Measurements from ENCODE around the gene TLE7.

TLE7 gene

GRCh38 chr16:71442051-71442440 is at the start of gene TLE7:
Gene TLE7, minus strand, starts transcription at chr16:71442054. Its CDS starts 8,730 bp downstream, at chr16:71433324.
- no peak for DNase-seq (ENCODE audit: low read depth in 2 of 2)

GRCh38 chr16:71491054-71491453 is 49.2 kb upstream of the TLE7 start:
- no peak for DNase-seq (ENCODE audit: low read depth in 2 of 2)

- no peak for DNase-seq (ENCODE audit: low read depth in 2 of 2)
Measured at GRCh38 chr16:71490361-71490760, 48.5 kb upstream of the TLE7 start.

GRCh38 chr16:71489122-71489521 is 47.3 kb upstream of the TLE7 start, which contains the start of gene ZNF19:
Gene ZNF19, minus strand, starts transcription at chr16:71489324. Its CDS starts 7,210 bp downstream, at chr16:71482114.
- no peak for DNase-seq (ENCODE audit: low read depth in 2 of 2)

- peak; percentile 62 to 66 for DNase-seq (ENCODE audit: low read depth in 2 of 2)
Measured at GRCh38 chr16:71484006-71484893, 42.4 kb upstream of the TLE7 start.

GRCh38 chr16:71482569-71482968 is 40.7 kb upstream of the TLE7 start:
- no peak for DNase-seq (ENCODE audit: low read depth in 2 of 2)

GRCh38 chr16:71480956-71481355 is 39.1 kb upstream of the TLE7 start:
- no peak for DNase-seq (ENCODE audit: low read depth in 2 of 2)

GRCh38 chr16:71479420-71479819 is 37.6 kb upstream of the TLE7 start:
- no peak for DNase-seq (ENCODE audit: low read depth in 2 of 2)

GRCh38 chr16:71476457-71477124 is 34.7 kb upstream of the TLE7 start:
- DNase-seq (ENCODE audit: low read depth in 2 of 2): no peak

GRCh38 chr16:71474864-71475263 is 33.0 kb upstream of the TLE7 start:
- DNase-seq (ENCODE audit: low read depth in 2 of 2): no peak

GRCh38 chr16:71473891-71474290 is 32.0 kb upstream of the TLE7 start:
- DNase-seq (ENCODE audit: low read depth in 2 of 2): no peak

GRCh38 chr16:71472931-71473330 is 31.1 kb upstream of the TLE7 start:
- DNase-seq (ENCODE audit: low read depth in 2 of 2): no peak

GRCh38 chr16:71472051-71472450 is 30.2 kb upstream of the TLE7 start:
- no peak for DNase-seq (ENCODE audit: low read depth in 2 of 2)

- peak; percentile 7 to 13 for DNase-seq (ENCODE audit: low read depth in 2 of 2)
Measured at GRCh38 chr16:71467810-71468209, 26.0 kb upstream of the TLE7 start.

GRCh38 chr16:71464231-71464630 is 22.4 kb upstream of the TLE7 start:
- DNase-seq (ENCODE audit: low read depth in 2 of 2): no peak

GRCh38 chr16:71461686-71462648 is 20.1 kb upstream of the TLE7 start, which contains the start of gene ZNF23:
Gene ZNF23, minus strand, starts transcription at chr16:71462247. Its CDS starts 5,451 bp downstream, at chr16:71456796.
- DNase-seq (ENCODE audit: low read depth in 2 of 2): peak; percentile 64 to 69

GRCh38 chr16:71460941-71461340 is 19.1 kb upstream of the TLE7 start:
- DNase-seq (ENCODE audit: low read depth in 2 of 2): no peak

- no peak for DNase-seq (ENCODE audit: low read depth in 2 of 2)
Measured at GRCh38 chr16:71460236-71460635, 18.4 kb upstream of the TLE7 start.

- no peak for DNase-seq (ENCODE audit: low read depth in 2 of 2)
Measured at GRCh38 chr16:71459510-71459909, 17.7 kb upstream of the TLE7 start.

- DNase-seq (ENCODE audit: low read depth in 2 of 2): no peak
Measured at GRCh38 chr16:71456801-71457200, 14.9 kb upstream of the TLE7 start.

GRCh38 chr16:71453036-71453435 is 11.2 kb upstream of the TLE7 start:
- no peak for DNase-seq (ENCODE audit: low read depth in 2 of 2)

GRCh38 chr16:71449020-71449419 is 7.2 kb upstream of the TLE7 start:
- DNase-seq (ENCODE audit: low read depth in 2 of 2): no peak
